OCI-LY7 (cell line): Measurements from ENCODE around the gene PXN.

Source experiments
- CTCF ChIP-seq: fragments of 200-600 bp; sonication (generic); conservative IDR thresholded peaks from 2 replicates; pipeline ENCODE4 v1.5.1; 2014; ENCODE audit warnings: mild to moderate bottlenecking, antibody characterized with exemption, low read length, moderate library complexity, mixed read lengths
- EZH2phosphoT487 ChIP-seq: fragments of 200-600 bp; sonication (generic); IDR thresholded peaks from 2 replicates; pipeline ENCODE4 v1.6.1; 2018; ENCODE audit warnings: low read depth, borderline replicate concordance, mild to moderate bottlenecking, mixed run types, antibody characterized with exemption, low read length, moderate library complexity, mixed read lengths

GRCh38 chr12:120301962-120302815, 36.7 kb upstream of the PXN start, which contains the start of gene SIRT4:
- TF ChIP-seq CTCF (peak; percentile 94), EZH2phosphoT487 (no peak)
